ENCODE data around the gene ZBTB43.

- no peak for TF ChIP-seq CTCF (IDR thresholded peaks at IDR 0.05)
- no peak for TF ChIP-seq POLR2A (IDR thresholded peaks at IDR 0.05)
Observed at GRCh38 chr9:126827227-126827626, 22.4 kb downstream of the ZBTB43 start.

Data from uterus (tissue), 2 donors.